GM21737 (cell line): ENCODE measurements around the gene DCDC1.

Experiments
- ATAC-seq: cut with Tn5 transposase; IDR thresholded peaks from one replicate; pipeline ENCODE4 v1.9.1; 2021; ENCODE audit warnings: mild to moderate bottlenecking, moderate library complexity; ENCODE audit not compliant: unreplicated experiment

DCDC1 gene

DNA sequence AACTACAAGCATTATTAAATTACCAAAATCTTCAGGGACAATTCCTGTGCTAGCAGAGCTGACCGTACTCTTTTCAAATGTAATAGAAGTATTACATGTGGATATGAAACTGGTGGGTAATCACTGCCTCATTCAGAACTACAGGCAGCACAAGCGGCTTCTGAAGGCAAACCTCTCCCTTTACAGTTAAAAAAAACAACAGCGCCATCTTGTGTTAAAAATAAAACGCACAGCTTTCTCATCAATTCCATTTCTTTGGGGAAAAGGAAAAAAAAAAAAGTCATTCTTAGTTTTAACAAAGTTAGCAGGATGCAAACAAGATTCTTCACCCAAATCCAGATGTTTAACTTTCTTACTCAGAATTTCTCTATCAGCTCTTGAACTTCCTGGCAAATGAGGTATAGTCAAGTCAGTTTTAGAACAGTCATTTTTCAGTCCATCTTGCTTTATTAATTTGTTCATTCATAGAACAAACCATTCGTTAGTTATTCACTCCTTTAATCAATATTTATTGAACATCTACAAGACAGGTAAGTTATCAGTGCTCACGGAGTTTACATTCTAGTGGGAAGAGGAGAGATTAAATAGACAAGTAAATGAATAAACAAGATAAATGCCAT lies 451.6 kb downstream of the DCDC1 start:
- ATAC-seq: no peak

DNA sequence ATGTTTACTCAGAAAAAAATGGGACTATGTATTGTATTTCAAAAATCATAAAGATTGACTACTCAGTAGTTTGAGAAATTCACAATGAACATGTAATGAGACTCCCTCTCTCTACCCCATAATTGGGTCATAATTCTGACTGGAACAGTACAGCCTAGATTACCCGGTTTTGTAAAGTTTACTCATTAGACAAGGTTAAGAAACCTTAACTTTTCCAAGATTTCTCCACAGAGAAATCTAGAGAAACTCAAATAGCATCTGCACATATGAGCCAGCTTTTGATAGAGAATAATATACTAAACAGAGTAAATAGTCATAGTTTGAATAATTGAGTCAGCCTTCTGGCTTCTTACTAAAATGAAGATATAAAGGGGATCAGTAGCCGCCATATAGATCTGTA lies 452.3 kb downstream of the DCDC1 start:
- no peak for ATAC-seq

DNA sequence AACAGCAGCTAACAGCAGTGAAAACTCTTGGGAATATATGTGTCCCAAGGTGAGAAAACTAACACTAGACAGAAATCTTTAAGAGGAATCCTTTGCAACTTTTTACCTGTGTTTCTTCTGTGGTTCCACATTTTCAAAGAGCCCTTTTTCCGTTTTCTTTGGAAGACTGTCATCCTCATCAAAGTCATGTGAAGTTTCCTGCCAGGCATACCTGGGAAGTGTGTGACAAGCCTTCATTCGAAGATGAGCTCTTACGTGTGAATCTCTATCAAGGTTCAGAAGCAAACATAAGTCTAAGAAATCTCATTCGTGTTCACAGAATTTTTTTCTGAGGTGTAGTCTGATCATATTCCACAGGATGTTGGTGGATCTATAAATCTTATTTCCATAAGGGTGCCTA lies 452.8 kb downstream of the DCDC1 start:
- ATAC-seq: no peak

DNA sequence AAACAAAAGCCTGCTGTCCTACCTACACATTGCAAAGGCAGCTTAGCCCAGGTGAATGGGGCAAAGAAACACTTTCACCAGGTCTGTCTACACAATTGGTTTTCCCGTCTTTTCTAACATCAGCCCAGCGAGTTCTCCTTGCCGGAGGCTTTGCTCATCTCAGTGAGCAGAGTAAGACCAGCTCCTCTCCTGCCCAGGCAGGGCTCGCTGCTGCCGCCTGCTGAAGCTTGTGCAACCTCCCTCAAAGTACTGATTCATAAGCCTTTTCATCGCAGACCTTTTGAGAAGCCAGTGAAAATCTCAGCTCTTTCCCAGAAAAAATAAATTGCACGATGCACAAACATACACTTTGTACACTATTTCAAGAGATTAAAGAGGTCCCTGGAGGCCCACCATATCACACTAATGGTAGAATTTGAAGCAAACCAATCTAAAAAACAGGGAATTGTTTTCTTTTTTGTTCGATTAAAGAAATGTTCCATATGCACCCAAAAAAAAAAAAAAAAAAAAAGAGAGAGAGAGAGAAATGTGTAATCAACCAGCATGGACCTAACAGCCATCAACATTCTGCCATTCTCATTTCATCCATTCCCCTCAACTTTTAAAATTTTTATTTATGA lies 455.3 kb downstream of the DCDC1 start:
- ATAC-seq: no peak

DNA sequence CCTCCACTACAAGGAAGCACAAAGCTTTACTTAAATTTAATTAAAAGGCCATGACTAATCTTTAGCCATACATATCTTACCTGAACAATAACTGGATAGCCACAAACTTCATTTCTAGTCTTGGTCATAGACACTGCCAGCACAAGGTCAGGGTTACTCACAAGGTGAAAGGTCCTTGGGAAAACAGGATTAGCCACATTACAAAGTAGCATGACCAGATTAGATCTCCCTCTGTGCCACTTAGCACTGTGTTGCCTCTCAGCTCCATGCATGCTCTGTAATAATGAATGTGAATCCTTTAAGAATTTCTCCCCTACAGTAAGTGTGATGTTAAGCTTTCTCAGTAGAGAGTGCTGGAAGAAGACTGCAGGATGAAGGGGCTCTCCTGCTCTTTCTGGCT lies 458.3 kb downstream of the DCDC1 start:
- no peak for ATAC-seq

DNA sequence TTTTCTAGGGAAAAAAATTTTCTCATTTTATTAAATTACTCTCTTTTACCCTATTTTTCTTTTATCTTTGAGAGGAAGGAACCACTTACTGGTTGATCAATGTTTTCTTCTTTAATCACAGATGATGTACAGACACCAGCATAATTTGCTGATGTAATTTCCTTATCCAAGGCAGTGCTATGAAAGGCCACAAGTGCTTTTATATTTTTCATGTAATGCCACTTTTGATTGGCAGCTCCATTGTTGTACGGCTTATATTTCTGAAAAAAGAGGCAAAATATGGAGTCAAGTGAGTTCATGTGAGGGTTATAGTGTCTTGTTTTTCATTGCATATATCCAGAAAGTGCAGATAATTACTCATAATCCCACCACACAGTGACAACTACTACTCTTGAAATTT lies 460.7 kb downstream of the DCDC1 start:
- no peak for ATAC-seq

DNA sequence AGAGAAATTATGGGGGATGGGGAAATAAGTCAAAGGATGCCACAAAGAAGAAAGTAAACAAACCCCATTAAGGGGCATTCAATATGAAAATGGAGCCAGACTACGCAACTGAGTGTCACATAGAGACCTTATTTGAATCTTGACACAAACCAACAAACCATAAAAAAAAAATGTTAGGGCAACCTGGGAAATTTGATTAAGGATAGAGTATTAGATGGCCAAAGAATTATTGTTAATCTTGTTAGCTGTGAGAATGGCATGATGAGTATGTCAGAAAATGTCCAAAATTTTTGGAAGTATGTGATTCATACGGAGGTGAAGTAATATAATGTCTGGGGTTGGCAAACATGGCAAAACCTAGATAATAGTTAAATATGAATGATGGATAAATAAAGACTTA lies 461.3 kb downstream of the DCDC1 start:
- ATAC-seq: no peak

DNA sequence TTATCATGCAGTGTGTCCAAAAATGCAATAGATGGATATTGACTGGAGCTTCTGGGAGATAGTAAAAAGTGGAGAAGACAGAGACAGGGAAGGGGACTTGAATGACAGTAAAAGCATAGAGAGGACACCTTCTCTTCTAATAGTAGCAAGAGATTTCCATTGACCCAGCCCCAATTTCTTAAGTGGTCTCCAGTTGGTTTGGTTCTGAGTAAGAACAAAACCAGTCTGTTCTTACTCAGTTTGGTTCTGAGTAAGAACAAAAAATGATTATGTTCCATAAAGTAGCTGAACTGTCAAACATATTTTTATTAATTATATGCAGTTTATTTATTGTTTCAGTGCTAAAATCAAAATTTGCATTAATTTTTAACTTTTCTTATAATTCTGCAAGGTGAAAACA lies 466.6 kb downstream of the DCDC1 start:
- ATAC-seq: no peak

DNA sequence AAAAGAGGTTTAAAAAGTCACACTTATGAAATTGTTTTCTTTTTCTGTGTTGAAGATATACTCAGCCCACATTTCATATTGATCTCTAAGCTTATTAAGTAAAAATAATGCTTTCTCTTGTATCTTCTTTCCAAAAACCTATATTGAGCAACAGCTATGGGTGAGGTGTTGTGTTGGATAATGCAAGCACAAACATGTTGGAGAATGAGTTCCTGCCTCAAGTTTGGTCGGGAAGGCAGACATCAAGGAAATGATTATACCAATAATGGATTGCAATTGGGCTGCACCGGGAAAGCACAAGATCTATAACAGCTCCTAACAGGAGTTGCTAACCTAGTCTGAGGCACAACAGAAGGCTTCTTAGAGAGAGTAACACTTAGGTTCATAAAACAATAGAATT lies 474.5 kb downstream of the DCDC1 start:
- ATAC-seq: no peak

DNA sequence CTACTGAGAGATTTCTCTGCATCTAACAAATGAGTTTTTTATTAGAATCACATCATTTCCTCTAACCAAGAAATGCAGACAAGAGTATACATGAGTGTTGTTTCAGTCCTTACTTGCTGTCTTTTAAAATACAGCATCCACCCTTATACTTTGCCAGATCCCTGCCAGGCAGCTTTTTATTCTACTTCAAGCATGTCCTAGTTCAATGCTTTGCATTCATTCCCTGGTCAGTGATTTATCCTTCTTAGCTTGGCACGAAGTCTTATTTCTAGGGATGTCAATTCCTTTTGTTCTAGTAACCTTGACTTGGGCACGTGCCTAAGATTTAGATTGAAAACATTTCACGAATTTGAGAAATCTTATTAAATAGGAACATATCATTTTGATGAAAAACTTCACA lies 476.2 kb downstream of the DCDC1 start:
- ATAC-seq: no peak

DNA sequence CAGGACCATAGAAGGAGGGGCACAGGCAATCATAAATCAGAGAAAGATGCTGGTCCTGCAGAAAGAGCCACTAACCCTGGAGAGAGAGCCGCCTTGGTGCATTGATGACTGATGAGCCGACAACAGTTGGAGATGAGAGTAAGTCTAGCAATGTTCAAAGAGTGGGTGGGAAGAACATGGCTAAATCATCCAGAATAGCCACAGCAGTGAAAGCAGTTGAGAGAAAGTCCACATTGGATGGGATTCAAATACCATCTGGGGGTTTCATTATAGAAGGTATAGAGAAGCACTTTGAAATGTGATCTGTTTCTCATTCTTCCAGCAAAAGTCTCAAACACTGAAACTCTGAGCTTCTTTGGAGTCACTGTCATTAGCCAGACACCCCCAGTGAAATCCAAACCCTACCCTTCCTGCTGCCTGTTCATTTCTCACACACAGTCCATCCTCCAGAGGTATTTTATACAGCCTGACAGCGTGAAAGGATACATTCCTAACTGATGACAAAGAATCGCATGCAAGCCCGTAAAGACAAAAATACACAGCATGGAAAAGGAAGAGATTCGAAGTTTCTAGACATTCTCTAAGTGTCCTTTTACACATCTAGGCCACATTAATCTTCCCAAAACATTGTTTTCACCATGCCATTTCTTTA lies 480.3 kb downstream of the DCDC1 start:
- no peak for ATAC-seq

DNA sequence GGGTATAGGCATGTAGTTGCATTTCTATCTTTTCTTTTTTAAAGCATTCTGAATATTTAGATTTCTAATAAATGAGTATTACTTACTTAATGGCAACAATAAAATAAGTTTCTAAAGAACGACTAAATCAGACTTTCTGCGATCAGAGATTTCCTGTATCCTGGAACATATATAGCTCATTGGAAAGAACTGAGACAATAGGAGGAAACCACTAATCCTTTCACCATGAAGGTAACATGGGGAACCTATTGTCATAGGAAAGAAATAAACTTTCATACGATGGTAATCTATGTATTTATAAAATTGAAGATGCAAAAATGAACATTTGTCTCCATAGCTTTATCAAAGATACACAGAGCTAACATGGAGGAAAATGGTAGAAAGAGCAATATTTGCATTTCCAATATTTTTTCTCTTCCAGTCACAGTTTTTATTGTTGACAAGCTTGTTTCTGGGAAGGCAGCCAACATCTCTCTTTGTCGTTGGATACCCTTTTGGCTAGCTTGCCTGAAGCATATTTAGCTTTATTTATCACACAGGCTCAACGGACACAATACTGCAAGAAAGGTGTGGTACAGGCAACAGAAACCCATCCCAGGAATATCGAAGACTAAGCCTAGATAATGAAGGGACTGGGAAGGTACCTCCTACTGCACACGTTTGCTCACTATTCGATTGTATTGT lies 490.1 kb downstream of the DCDC1 start:
- no peak for ATAC-seq

DNA sequence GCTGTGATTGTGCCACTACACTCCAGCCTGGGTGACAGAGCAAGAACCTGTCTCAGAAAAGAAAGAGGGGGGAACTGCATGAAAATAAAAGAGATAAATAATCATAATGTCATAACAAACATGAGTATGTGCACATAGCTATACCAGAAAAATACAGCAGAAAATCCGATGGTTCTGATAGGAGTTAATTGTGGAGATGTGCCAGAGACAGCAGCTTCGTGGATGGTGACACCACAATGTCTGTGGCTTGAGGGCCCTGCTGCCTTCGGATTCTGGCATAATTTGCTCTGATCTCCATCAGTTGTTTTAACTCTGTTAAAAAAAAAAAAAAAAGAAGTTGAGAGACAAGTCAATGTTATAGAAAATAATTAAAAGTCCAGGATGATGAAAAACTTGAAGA lies 491.1 kb downstream of the DCDC1 start:
- ATAC-seq: no peak

DNA sequence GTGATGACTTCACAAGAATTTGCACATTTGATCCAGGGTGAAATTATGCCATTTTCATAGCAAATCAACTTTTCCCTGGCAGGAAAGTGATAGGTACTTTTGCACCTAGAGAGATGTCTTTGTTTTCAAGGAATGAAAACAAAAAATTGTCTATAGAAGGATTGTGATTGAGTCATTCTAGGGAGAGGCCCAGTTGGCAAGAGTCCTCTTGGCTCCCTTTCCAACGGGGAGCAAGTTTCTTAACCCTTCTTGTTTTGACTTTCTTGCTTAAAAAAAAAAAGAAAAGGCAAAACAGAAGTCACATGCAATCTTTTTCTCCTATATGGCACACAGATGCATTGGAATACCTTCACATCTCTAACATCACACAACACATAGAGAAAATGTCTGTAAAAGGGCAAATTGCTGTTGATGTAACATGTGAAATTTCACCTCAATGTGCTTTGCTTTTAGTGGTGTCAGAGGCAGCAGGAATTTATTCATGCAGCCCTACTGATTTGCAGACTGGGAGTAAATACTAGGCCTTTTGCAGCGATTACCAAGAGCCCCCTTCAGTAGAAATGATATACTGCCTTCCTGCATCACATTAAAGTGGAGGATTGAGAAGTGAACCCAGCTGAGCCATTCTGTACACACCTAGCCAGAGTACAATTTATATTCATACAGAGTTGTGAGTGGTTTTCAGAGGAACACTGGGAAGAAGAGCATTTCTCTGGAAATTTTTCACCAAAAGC lies 492.7 kb downstream of the DCDC1 start:
- ATAC-seq: no peak

DNA sequence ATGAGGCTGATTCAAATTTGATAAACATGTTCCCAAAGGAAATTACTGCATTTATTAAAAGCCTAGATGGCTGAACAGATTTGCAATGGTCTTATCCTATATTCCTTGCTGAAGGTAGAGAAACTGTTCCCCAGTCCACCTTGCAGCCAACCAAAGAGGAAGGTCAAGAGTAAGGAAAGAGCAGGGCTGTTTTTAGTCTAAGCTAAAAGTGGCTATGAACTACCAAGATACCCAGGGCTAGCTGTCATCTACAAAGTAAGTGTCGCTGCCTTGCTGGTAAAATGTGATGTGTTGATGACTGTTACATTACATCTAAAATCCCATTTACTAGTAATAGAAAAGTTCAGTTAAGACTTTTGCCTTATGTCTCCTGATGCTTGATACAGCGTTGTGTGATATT lies 493.3 kb downstream of the DCDC1 start:
- ATAC-seq: no peak

DNA sequence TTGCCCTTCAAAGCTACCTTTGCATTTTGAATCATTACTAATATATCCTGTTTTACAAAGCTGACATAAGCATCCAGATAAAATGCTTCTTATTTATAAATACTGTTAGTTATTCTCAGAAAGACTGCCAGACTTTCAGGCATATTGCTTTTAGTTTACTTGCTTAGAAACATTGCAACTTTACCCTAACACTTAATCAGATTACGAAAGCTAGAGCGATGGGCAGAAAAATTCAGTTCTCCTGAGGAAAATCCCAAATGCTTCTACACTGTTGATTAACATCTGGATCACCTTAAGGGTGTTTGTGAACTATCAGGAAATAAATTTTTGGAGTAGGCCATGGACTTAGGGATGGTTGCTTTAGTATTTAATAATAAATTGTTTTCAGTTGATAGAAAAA lies 493.7 kb downstream of the DCDC1 start:
- no peak for ATAC-seq

DNA sequence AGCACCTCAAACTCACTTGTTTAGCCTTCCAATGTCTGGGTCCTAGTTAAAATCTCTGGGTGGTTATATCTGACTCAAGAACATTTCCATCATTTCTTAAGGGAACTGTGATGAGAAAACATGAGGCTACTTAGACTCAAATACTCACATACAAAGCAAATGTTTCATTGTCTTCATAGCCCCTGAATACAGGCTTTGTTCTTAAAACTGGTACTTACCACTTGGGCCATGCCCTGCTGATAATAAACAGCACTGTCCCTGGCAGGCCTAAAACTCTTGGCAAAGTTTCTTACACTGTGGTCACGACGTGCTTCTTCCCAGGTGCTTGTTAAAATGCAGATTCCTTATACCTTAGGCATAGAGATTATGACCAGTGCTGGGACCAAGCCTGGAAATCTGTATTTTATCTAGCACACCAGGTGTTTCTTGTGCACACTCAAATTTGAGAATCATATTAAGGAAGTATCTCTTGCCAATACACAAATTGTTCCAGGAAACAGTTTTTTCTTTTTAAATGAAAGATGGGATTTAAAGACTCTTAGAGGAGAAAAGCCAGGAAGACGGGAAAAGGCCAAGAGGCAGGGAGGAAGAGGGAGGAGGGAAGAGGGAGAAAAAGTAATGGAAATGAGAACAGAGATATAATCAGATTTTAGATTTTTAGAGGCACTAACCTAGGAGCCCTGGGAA lies 495.5 kb downstream of the DCDC1 start:
- no peak for ATAC-seq

DNA sequence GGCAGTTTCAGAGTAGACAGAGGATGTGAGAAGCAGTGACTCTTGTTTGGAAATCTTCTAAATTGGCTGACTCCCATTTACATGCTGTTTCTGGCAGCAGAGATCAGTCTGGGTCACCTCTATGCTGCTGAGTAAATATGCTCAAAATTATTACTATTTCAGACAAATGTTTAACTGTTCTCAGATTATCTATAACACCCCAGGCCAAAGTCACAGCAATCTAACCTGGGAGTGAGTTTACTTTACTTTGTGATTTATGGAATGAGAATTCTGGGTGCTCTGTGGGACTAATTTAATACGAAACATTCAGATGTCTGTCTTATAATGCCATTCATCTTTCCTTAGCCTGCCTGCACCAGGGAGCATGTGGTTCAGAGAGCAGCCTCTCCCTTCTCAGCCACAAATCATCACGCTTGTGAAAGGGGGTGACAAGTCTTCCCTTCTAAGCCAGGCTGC lies 500.9 kb downstream of the DCDC1 start:
- no peak for ATAC-seq

DNA sequence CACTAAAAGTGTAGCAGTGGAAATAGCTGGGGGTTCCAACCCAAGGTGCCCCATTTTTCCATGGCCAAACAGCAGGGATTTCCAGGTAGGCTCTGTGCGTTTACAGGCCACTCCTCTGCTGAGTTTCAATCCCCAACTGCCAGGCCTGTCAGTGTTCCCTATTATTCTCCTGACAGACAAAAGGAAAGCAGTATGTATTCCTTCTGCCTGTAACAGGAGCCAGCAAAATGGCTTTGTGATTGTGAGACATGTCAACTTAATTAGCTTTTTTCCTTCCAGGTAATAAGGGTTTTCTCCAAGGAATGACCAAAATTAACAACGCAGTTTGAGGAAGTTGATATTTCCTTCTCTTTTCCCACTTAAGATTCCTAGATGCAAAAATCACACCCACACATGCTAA lies 506.3 kb downstream of the DCDC1 start:
- ATAC-seq: no peak

DNA sequence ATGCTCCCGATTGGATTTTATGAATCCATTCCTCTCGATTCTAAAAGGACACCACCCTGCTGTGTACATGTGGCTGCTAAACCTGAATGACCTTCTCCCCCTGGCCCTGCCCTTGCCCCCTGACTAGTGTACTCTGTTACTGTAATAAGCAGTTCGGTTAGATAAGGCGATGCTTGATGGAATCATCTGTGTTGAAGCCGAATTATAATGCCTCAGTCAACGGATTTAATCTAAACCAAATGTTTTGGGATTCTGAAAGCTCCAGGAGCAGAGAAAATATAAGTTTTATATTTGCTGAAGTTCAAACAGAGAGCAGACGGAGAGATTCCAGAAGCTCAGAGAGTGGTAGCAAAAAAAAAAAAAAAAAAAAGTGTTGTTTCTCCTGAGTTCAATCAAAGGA lies 508.0 kb downstream of the DCDC1 start:
- ATAC-seq: no peak

DNA sequence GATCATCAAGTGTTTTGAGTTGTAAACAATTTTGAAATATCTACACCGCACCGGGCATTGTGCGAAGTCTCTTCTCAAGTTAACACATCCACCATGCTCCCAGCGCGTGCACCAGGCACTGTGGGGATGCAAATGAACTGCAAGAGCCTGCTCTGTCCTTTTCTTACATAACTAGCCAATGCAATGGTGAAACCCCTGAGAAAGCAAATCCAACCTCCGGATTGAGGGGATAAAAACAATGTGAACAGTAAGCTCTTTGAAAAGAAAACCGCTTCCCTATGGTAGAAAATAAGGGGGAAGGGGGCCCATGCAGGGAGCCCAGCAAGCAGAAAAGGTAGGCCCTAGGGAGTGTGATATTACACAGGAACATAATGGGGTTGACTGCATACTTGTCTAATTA lies 508.5 kb downstream of the DCDC1 start:
- no peak for ATAC-seq
